Loucy (cell line): Measurements from ENCODE around the gene PRLR.

ENCODE experiments used
- CTCF ChIP-seq: fragments of 200-600 bp; sonication (generic); conservative IDR thresholded peaks from 2 replicates; pipeline ENCODE4 v1.5.1; 2014; ENCODE audit warnings: mild to moderate bottlenecking, antibody characterized with exemption, low read length
- EZH2phosphoT487 ChIP-seq: fragments of 200-600 bp; IDR thresholded peaks from 2 replicates; pipeline ENCODE4 v1.6.1; 2018; ENCODE audit warnings: antibody characterized with exemption, mild to moderate bottlenecking, moderate library complexity, borderline replicate concordance

GRCh38 chr5:35253582-35253981 is 23.3 kb upstream of the PRLR start:
- TF ChIP-seq CTCF (no peak), EZH2phosphoT487 (no peak)
